ENCODE data around the gene ANKRD11.
"Not testable (repeated sequence)": the region's sequence is repeated elsewhere in the genome, so short reads cannot be mapped to it uniquely, and the experiment has no call there.

GRCh38 chr16:89382555-89382954 is 107.8 kb downstream of the ANKRD11 start:
- TF ChIP-seq, protein P1, sequence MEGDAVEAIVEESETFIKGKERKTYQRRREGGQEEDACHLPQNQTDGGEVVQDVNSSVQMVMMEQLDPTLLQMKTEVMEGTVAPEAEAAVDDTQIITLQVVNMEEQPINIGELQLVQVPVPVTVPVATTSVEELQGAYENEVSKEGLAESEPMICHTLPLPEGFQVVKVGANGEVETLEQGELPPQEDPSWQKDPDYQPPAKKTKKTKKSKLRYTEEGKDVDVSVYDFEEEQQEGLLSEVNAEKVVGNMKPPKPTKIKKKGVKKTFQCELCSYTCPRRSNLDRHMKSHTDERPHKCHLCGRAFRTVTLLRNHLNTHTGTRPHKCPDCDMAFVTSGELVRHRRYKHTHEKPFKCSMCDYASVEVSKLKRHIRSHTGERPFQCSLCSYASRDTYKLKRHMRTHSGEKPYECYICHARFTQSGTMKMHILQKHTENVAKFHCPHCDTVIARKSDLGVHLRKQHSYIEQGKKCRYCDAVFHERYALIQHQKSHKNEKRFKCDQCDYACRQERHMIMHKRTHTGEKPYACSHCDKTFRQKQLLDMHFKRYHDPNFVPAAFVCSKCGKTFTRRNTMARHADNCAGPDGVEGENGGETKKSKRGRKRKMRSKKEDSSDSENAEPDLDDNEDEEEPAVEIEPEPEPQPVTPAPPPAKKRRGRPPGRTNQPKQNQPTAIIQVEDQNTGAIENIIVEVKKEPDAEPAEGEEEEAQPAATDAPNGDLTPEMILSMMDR (IDR thresholded peaks at IDR 0.05) = not testable (repeated sequence)
- TF ChIP-seq POLR2A, POLR2AphosphoS5 (IDR thresholded peaks at IDR 0.05): not testable (repeated sequence)
